ENCODE measurements around the gene HAUS8.

HAUS8 gene

GRCh38 chr19:17118957-17119356, 43.7 kb upstream of the HAUS8 start:
- TF ChIP-seq CTCF (IDR thresholded peaks at IDR 0.05; ENCODE audit: low read depth, low read length) (no peak), EZH2phosphoT487 (IDR thresholded peaks at IDR 0.05; ENCODE audit: low read depth) (no peak)
- Histone ChIP-seq H3K9ac (ENCODE audit: low read length) (no peak overlapping the region), H4K20me1 (ENCODE audit: insufficient read depth, low read length) (peaks cover 30% of the 10 kb centered on the region)

DNA sequence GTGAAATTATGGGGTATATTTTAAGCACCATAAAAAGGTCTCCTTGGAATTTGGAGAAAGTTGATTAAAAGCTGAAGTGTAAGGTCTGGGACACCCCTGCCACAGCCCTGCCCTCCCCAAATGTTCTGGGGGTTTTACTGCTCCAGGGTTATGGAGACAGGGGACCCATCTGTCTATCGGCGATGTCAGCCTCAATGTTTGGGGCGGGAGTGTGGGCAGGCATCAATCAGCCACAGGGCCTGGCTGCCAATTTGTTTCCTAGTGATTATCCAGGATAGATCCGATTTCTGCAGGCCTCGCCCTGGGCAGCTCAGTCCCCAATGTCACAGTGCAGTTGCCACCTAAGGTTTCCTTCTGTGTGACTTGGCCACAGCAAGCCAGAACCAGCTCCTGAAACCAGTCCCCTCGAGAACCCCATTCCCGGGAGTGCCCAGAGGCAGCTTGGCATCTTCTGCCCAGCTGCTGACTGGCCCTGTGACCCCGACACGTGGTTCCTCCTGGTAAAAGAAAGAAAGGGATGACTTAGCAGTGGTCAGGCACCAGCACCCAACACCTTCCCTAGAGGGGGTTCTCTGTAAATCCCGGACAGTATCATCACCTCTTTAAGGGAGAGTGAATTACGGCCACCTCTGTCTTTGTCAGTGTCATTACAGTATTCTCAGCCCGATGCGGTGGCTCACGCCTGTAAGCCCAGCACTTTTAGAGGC, 41.9 kb upstream of the HAUS8 start:
- Histone ChIP-seq H4K20me1 (ENCODE audit: insufficient read depth, low read length) (peaks cover 41% of the 10 kb centered on the region), H3K4me1 (ENCODE audit: low read length) (peaks cover 7% of the 10 kb centered on the region), H2AFZ (ENCODE audit: low read depth, low read length) (no peak overlapping the region), H3K9ac (ENCODE audit: low read length) (no peak overlapping the region), H3K4me3 (ENCODE audit: low read length) (no peak overlapping the region), H3K27ac (ENCODE audit: low read length) (no peak overlapping the region), H3K4me2 (ENCODE audit: low read length) (no peak overlapping the region), H3K9me3 (ENCODE audit: insufficient read depth, low read length) (no peaks in the 10 kb centered on the region), H3K27me3 (ENCODE audit: low read depth, low read length) (no peaks in the 10 kb centered on the region), H3K79me2 (ENCODE audit: low read length) (peaks cover 70% of the 10 kb centered on the region), H3K36me3 (replicated peaks; ENCODE audit: low read depth, low read length) (peaks cover 22% of the 10 kb centered on the region)
- TF ChIP-seq EZH2phosphoT487 (IDR thresholded peaks at IDR 0.05; ENCODE audit: low read depth), result no peak
- no peak for TF ChIP-seq CTCF (IDR thresholded peaks at IDR 0.05; ENCODE audit: low read depth, low read length)

More at GRCh38 chr19:17118957-17119356, 43.7 kb upstream of the HAUS8 start:
- H3K79me2 ChIP-seq (ENCODE audit: low read length), result peaks cover 52% of the 10 kb centered on the region
- H3K36me3 ChIP-seq (replicated peaks; ENCODE audit: low read depth, low read length), result peaks cover 22% of the 10 kb centered on the region
- no peaks in the 10 kb centered on the region for H3K27me3 ChIP-seq (ENCODE audit: low read depth, low read length)
- no peaks in the 10 kb centered on the region for H3K9me3 ChIP-seq (ENCODE audit: insufficient read depth, low read length)
- no peak overlapping the region for H3K27ac ChIP-seq (ENCODE audit: low read length)
- no peak overlapping the region for H3K4me3 ChIP-seq (ENCODE audit: low read length)
- peaks cover 7% of the 10 kb centered on the region for H3K4me1 ChIP-seq (ENCODE audit: low read length)
- H2AFZ ChIP-seq (ENCODE audit: low read depth, low read length), result no peak overlapping the region
- H3K4me2 ChIP-seq (ENCODE audit: low read length), result no peak overlapping the region

DNA sequence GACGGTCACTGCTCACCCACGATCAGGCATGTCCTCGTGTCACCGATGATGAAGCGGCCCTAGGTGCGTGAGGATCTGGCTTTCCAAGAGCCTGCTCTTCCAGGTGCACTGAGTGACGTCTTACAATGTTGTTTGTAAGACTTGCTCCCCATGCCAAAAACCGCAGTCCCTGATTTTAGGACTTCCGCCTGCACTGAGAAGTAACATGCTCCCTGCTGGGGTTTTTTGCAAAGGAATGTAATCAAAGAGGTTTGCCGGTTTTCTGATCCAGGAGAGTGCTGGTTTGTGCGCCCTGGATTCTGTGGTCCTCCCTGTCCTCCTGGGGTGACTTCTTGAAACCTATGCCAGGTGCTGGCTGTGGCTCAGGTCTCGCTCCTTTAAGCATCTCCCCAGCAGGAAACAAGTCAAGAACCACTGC, 39.2 kb upstream of the HAUS8 start:
- H3K79me2 ChIP-seq (ENCODE audit: low read length), result peaks cover 82% of the 10 kb centered on the region
- H3K27me3 ChIP-seq (ENCODE audit: low read depth, low read length), result no peaks in the 10 kb centered on the region
- H3K4me3 ChIP-seq (ENCODE audit: low read length), result no peak overlapping the region
- TF ChIP-seq CTCF (IDR thresholded peaks at IDR 0.05; ENCODE audit: low read depth, low read length) (no peak), EZH2phosphoT487 (IDR thresholded peaks at IDR 0.05; ENCODE audit: low read depth) (no peak)
- H3K9me3 ChIP-seq (ENCODE audit: insufficient read depth, low read length), result no peaks in the 10 kb centered on the region
- no peak overlapping the region for H2AFZ ChIP-seq (ENCODE audit: low read depth, low read length)
- H4K20me1 ChIP-seq (ENCODE audit: insufficient read depth, low read length), result peaks cover 48% of the 10 kb centered on the region
- peaks cover 34% of the 10 kb centered on the region for H3K36me3 ChIP-seq (replicated peaks; ENCODE audit: low read depth, low read length)
- H3K4me2 ChIP-seq (ENCODE audit: low read length), result no peak overlapping the region
- no peak overlapping the region for H3K9ac ChIP-seq (ENCODE audit: low read length)
- no peak overlapping the region for H3K27ac ChIP-seq (ENCODE audit: low read length)
- H3K4me1 ChIP-seq (ENCODE audit: low read length), result peaks cover 20% of the 10 kb centered on the region

- Histone ChIP-seq H3K4me3 (ENCODE audit: low read length) (no peak overlapping the region), H3K27ac (ENCODE audit: low read length) (no peak overlapping the region), H3K9ac (ENCODE audit: low read length) (no peak overlapping the region), H2AFZ (ENCODE audit: low read depth, low read length) (no peak overlapping the region), H3K4me1 (ENCODE audit: low read length) (peaks cover 30% of the 10 kb centered on the region), H3K79me2 (ENCODE audit: low read length) (peaks cover 77% of the 10 kb centered on the region), H3K27me3 (ENCODE audit: low read depth, low read length) (no peaks in the 10 kb centered on the region), H3K36me3 (replicated peaks; ENCODE audit: low read depth, low read length) (peaks cover 32% of the 10 kb centered on the region), H3K9me3 (ENCODE audit: insufficient read depth, low read length) (no peaks in the 10 kb centered on the region), H4K20me1 (ENCODE audit: insufficient read depth, low read length) (peaks cover 41% of the 10 kb centered on the region), H3K4me2 (ENCODE audit: low read length) (no peak overlapping the region)
- no peak for TF ChIP-seq EZH2phosphoT487 (IDR thresholded peaks at IDR 0.05; ENCODE audit: low read depth)
- no peak for TF ChIP-seq CTCF (IDR thresholded peaks at IDR 0.05; ENCODE audit: low read depth, low read length)
Measured at GRCh38 chr19:17113127-17113785, 38.0 kb upstream of the HAUS8 start.

Data from OCI-LY3 (cell line).